OCI-LY3 (cell line): ENCODE measurements around the gene GINS1.

Source experiments
- CTCF ChIP-seq: fragments of 200-600, 300-600 bp; sonication (generic); IDR thresholded peaks from 2 replicates; pipeline ENCODE4 v1.5.1; 2014; ENCODE audit warnings: antibody characterized with exemption, low read length, low read depth
- EZH2phosphoT487 ChIP-seq: fragments of 200-600 bp; shearing (Covaris generic); IDR thresholded peaks from 2 replicates; pipeline ENCODE4 v1.6.1; 2018; ENCODE audit warnings: antibody characterized with exemption, mixed run types, low read depth

- TF ChIP-seq CTCF: no peak
- TF ChIP-seq EZH2phosphoT487: no peak
Measured at GRCh38 chr20:25476106-25477013, 68.9 kb downstream of the GINS1 start.
